Tibial artery (tissue), 4 donors: ENCODE measurements around the gene VTI1A.

Experiments used
- DNase-seq, 2 donors: peaks; one replicate each; pipeline ENCODE4 v3.0.0-alpha.2; 2019
- H3K27ac ChIP-seq, 2 donors: fragments of 200-600 bp; sonication (generic) in 1 of 2; 1 replicate in 1 of 2; 2 replicates in 1 of 2; pipeline ENCODE4 v1.5.1; 2018 to 2019; ENCODE audit warnings: mild to moderate bottlenecking in 1 of 2
- H3K27me3 ChIP-seq, 2 donors: fragments of 200-600 bp; sonication (generic) in 1 of 2; one replicate each; pipeline versions ENCODE4 v1.5.1 to v1.6.0; 2016 to 2019
- H3K36me3 ChIP-seq, 3 donors: fragments of 200-600 bp; sonication (generic) in 2 of 3; one replicate each; pipeline ENCODE4 v1.5.1; 2016 to 2019; ENCODE audit warnings: mild to moderate bottlenecking in 2 of 3
- H3K4me1 ChIP-seq, 4 donors: fragments of 200-600 bp; sonication (generic) in 2 of 4; 1 replicate in 3 of 4; 2 replicates in 1 of 4; pipeline ENCODE4 v1.5.1; 2016 to 2019
- H3K4me3 ChIP-seq, 2 donors: fragments of 200-600 bp; sonication (generic) in 1 of 2; 1 replicate in 1 of 2; 2 replicates in 1 of 2; pipeline ENCODE4 v1.5.1; 2018 to 2019; ENCODE audit warnings: mild to moderate bottlenecking in 2 of 2
- H3K9me3 ChIP-seq, 3 donors: fragments of 200-600 bp; sonication (generic) in 1 of 3; one replicate each; pipeline ENCODE4 v1.5.1; 2016 to 2019
- CTCF ChIP-seq, 2 experiments: fragments of 200-600 bp in 1 of 2; fragments of 450-650 bp in 1 of 2; IDR thresholded peaks; one replicate each; pipeline ENCODE4 v1.5.1; 2017 to 2019; ENCODE audit warnings: antibody characterized with exemption in 2 of 2, mild to moderate bottlenecking in 1 of 2, moderate library complexity in 1 of 2
- intact Hi-C: fragments of 100-400 bp; cut with DNase I; formaldehyde crosslinking; loops from one replicate; pipeline ENCODE4 v1.15.0; 2023; ENCODE audit warnings: low total_unique reads

VTI1A gene

GRCh38 chr10:112507988-112508387 lies 61.0 kb downstream of the VTI1A start:
- no peaks in the 10 kb centered on the region for H3K27me3 ChIP-seq
- intact Hi-C loops: no loop called here
- no peak for DNase-seq
- H3K36me3 ChIP-seq: no peaks in the 10 kb centered on the region
- peaks cover 0 to 4% (median 0%) of the 10 kb centered on the region in 4 donors for H3K4me1 ChIP-seq
- H3K27ac ChIP-seq: no peak overlapping the region
- TF ChIP-seq CTCF (IDR thresholded peaks at IDR 0.05): no peak
- H3K9me3 ChIP-seq: no peaks in the 10 kb centered on the region
- no peak overlapping the region for H3K4me3 ChIP-seq

- no peak overlapping the region for H3K27ac ChIP-seq
- intact Hi-C loops: no loop called here
- DNase-seq: no peak
- TF ChIP-seq CTCF (IDR thresholded peaks at IDR 0.05): no peak
- H3K27me3 ChIP-seq: no peaks in the 10 kb centered on the region
- H3K4me3 ChIP-seq: no peak overlapping the region
- H3K36me3 ChIP-seq: no peaks in the 10 kb centered on the region
- H3K4me1 ChIP-seq: peaks cover 0 to 4% (median 0%) of the 10 kb centered on the region in 4 donors
- no peaks in the 10 kb centered on the region for H3K9me3 ChIP-seq
These were observed 62.7 kb downstream of the VTI1A start for GRCh38 chr10:112509558-112510291.

DNA sequence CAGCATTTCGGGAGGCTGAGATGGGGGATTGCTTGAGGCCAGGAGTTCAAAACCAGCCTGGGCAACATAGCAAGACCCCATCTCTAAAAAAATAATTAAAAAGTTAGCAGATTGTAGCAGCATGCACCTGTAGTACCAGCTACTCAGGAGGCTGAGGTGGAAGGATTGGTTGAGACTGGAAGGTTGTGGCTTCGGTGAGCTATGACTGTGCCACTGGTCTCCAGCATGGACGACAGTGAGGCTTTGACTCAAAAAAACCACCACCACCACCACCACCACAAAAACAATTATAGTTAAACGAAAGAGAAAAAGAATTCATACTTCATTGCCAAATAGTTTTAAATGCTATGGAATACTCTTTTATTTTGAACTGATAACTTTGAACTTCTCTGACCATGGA lies 63.4 kb downstream of the VTI1A start:
- no peaks in the 10 kb centered on the region for H3K27me3 ChIP-seq
- DNase-seq: no peak
- intact Hi-C loops: no loop called here
- H3K4me3 ChIP-seq: no peak overlapping the region
- no peak for TF ChIP-seq CTCF (IDR thresholded peaks at IDR 0.05)
- peaks cover 0 to 4% (median 0%) of the 10 kb centered on the region in 4 donors for H3K4me1 ChIP-seq
- no peaks in the 10 kb centered on the region for H3K36me3 ChIP-seq
- no peaks in the 10 kb centered on the region for H3K9me3 ChIP-seq
- H3K27ac ChIP-seq: no peak overlapping the region

GRCh38 chr10:112512294-112512693 lies 65.3 kb downstream of the VTI1A start:
- intact Hi-C loops: no loop called here
- H3K36me3 ChIP-seq: no peaks in the 10 kb centered on the region
- no peak overlapping the region for H3K4me3 ChIP-seq
- no peak overlapping the region for H3K27ac ChIP-seq
- H3K4me1 ChIP-seq: peaks cover 0 to 4% (median under 1%) of the 10 kb centered on the region in 4 donors
- DNase-seq: no peak
- no peaks in the 10 kb centered on the region for H3K27me3 ChIP-seq
- no peak for TF ChIP-seq CTCF (IDR thresholded peaks at IDR 0.05)
- H3K9me3 ChIP-seq: no peaks in the 10 kb centered on the region

DNA sequence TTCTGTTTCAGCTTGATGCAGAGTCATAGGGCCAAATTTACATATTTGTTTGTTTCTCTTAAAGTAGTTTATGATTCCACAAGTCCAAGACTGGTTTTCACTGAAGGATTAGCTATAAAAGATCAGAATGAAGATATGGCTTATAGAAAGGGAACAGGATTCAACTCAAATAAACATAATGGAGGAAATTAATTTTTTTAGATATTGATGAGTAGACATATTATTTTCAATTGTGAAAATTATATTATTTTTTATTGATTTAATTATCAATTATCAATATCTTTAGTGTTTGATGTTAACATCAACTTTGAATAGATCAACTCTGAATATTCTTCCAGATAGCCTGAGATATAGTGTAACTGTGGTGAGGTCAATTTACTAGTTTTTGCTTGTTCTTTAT lies 68.1 kb downstream of the VTI1A start:
- H3K4me1 ChIP-seq: peaks cover 0 to 4% (median 0%) of the 10 kb centered on the region in 4 donors
- no peak for DNase-seq
- intact Hi-C loops: no loop called here
- no peak overlapping the region for H3K27ac ChIP-seq
- no peaks in the 10 kb centered on the region for H3K9me3 ChIP-seq
- no peaks in the 10 kb centered on the region for H3K27me3 ChIP-seq
- H3K4me3 ChIP-seq: no peak overlapping the region
- no peak for TF ChIP-seq CTCF (IDR thresholded peaks at IDR 0.05)
- no peaks in the 10 kb centered on the region for H3K36me3 ChIP-seq
